NB4 (cell line): ENCODE measurements around the gene NADSYN1.

Source experiments
- DNase-seq: peaks from one replicate; pipeline ENCODE4 v3.0.0; 2010; ENCODE audit warnings: low read depth
- H3K4me3 ChIP-seq: one replicate; pipeline ENCODE4 v1.5.1; 2011; ENCODE audit warnings: mild to moderate bottlenecking, low read depth, low read length, moderate library complexity
- CTCF ChIP-seq: IDR thresholded peaks from one replicate; pipeline ENCODE4 v1.5.1; 2012; ENCODE audit warnings: low read depth, low read length
- MAX ChIP-seq: IDR thresholded peaks from 2 replicates; pipeline ENCODE4 v1.6.1; 2011; ENCODE audit warnings: low read depth, low read length
- MYC ChIP-seq: IDR thresholded peaks from 2 replicates; pipeline ENCODE4 v1.6.1; 2011; ENCODE audit warnings: low read depth, low read length
- POLR2A ChIP-seq: IDR thresholded peaks from 2 replicates; pipeline ENCODE4 v1.6.1; 2011; ENCODE audit warnings: mild to moderate bottlenecking; ENCODE audit not compliant: insufficient read length; ENCODE audit errors: extremely low read depth

NADSYN1 gene

GRCh38 chr11:71461696-71462095 lies 8.7 kb downstream of the NADSYN1 start:
- DNase-seq: no peak
- no peak for TF ChIP-seq POLR2A
- H3K4me3 ChIP-seq: no peak overlapping the region

DNA sequence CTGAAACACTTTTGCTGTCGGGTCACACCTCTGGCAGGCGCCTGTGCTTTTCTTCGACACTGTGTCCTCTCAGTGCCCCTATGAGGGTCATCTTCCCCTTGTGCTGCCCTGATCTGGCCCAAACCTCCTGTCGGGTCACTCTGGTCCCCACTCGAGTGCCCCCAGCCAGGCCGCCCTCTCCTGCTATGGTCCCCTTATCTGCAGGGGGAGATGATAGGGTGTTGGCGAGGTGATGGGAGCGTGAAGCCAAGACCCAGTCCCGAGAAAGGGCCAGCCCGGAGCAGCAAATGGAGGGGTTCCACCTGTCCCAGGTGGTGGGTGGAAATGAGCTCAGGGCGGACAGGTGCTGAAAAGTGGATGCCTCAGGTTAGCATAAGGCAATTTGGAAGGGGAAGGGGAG lies 9.7 kb downstream of the NADSYN1 start:
- no peak for DNase-seq
- no peak overlapping the region for H3K4me3 ChIP-seq
- TF ChIP-seq MYC (no peak), POLR2A (no peak), CTCF (no peak), MAX (no peak)

GRCh38 chr11:71463331-71464211 lies 10.6 kb downstream of the NADSYN1 start:
- TF ChIP-seq MYC (no peak), POLR2A (no peak), MAX (no peak), CTCF (no peak)

DNA sequence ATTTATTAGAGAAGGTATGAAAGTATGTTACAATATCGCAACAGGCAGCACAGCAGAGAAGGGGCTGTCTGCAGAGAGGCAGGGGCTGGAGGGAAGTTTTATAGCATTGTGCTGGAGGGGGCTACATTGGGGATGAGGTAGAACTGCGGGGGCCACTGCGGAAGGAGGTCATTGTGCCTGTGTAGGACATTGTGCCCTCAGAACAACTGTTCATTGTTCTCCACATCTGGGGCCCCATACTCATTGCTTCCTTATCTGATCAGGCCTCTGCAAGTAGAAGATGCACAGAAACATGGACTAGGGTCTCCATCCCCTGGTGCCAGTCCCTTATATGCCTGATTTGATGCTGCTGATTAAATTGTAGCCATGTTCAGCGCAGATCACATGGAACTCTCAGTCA lies 12.1 kb downstream of the NADSYN1 start:
- DNase-seq: no peak
- TF ChIP-seq MYC (no peak), MAX (no peak), CTCF (no peak), POLR2A (no peak)
- no peak overlapping the region for H3K4me3 ChIP-seq

More at GRCh38 chr11:71463331-71464211, 10.6 kb downstream of the NADSYN1 start:
- H3K4me3 ChIP-seq: no peak overlapping the region
- DNase-seq: no peak

DNA sequence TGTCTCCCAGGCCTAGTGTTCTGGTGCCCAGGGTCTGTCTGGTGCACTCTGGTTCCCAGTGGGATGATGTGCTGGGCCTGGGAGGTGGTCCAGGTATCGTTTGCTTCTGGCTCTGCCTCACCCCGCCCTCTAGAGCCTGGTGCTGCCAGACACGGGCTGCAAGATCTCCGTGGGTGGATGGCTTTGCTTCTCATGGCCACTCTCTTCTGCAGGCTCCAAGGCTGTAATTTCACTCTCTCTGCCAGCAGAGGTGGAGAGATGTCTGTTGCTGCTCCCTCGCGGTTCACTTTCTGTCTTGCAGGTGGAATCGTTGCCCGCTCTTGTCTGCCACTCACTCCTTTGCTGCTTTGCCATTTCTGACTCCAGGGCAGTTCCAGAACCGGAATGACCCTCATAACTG lies 13.4 kb downstream of the NADSYN1 start:
- DNase-seq: no peak
- no peak for TF ChIP-seq CTCF
- TF ChIP-seq MAX: no peak
- no peak for TF ChIP-seq MYC
- no peak for TF ChIP-seq POLR2A
- H3K4me3 ChIP-seq: no peak overlapping the region

DNA sequence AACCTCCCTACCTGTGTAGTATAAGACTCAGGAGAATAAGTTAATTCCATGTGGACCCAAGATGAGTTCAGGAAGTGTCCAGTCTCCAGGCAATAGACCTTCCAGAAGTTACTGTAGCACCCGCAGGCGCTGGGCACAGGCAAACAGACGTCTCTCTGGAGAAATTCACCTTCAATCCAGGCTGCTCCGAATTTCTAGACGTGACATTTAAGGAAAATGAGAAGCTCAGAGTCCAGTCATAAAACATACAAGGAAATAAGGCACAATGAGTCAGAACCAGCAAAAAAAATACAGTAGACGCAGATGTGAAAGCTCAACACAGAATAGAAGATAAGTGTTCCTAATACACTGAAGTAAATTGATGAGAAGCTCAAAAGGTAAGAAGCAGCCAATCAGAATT lies 14.2 kb downstream of the NADSYN1 start:
- TF ChIP-seq MAX (no peak), CTCF (no peak), POLR2A (no peak), MYC (no peak)
- no peak for DNase-seq
- H3K4me3 ChIP-seq: no peak overlapping the region
